Stimulated activated CD4-positive, alpha-beta T cell treated with anti-CD3 and anti-CD28 coated beads, Interleukin-1b, Interleukin-23, amount 100 ng/mL, for 24 hours (primary cell): Measurements from ENCODE around the gene MYH9.

ENCODE experiments used
- DNase-seq, 4 experiments: peaks; one replicate each; pipeline ENCODE4 v3.0.0-alpha.2; 2020; ENCODE audit warnings: low read depth in 4 of 4, low spot score in 1 of 4

The MYH9 gene

GRCh38 chr22:36234919-36235318, 152.8 kb downstream of the MYH9 start:
- DNase-seq, result no peak

- no peak for DNase-seq
These were observed 153.6 kb downstream of the MYH9 start for GRCh38 chr22:36234213-36234612.

- DNase-seq, result no peak
These were observed 154.0 kb downstream of the MYH9 start for GRCh38 chr22:36233796-36234195.

- DNase-seq, result no peak
These were observed 154.9 kb downstream of the MYH9 start for GRCh38 chr22:36232715-36233401.
